HG02938 (cell line): Measurements from ENCODE around the gene HCK.

Experiments used
- ATAC-seq: cut with Tn5 transposase; IDR thresholded peaks from one replicate; pipeline ENCODE4 v1.9.1; 2021; ENCODE audit warnings: mild to moderate bottlenecking, moderate library complexity; ENCODE audit not compliant: unreplicated experiment

The HCK gene

GRCh38 chr20:32057656-32058184 lies 5.7 kb downstream of the HCK start:
- ATAC-seq: no peak

- no peak for ATAC-seq
These were observed 7.1 kb downstream of the HCK start for GRCh38 chr20:32059189-32059588.

GRCh38 chr20:32062776-32063170 lies 10.7 kb downstream of the HCK start:
- no peak for ATAC-seq

GRCh38 chr20:32063695-32064094 lies 11.7 kb downstream of the HCK start:
- ATAC-seq: no peak

- ATAC-seq: no peak
These were observed 12.6 kb downstream of the HCK start for GRCh38 chr20:32064667-32065066.

- ATAC-seq: no peak
These were observed 15.3 kb downstream of the HCK start for GRCh38 chr20:32067234-32067821.

- no peak for ATAC-seq
These were observed 16.1 kb downstream of the HCK start for GRCh38 chr20:32068174-32068573.

GRCh38 chr20:32069711-32070110 lies 17.7 kb downstream of the HCK start:
- ATAC-seq: no peak

GRCh38 chr20:32070282-32070681 lies 18.2 kb downstream of the HCK start:
- no peak for ATAC-seq

GRCh38 chr20:32070690-32071213 lies 18.7 kb downstream of the HCK start:
- ATAC-seq: no peak

- ATAC-seq: no peak
These were observed 19.5 kb downstream of the HCK start for GRCh38 chr20:32071395-32072167.

- ATAC-seq: no peak
These were observed 20.2 kb downstream of the HCK start for GRCh38 chr20:32072168-32072750.

GRCh38 chr20:32075534-32075933 lies 23.5 kb downstream of the HCK start:
- no peak for ATAC-seq

- ATAC-seq: no peak
These were observed 25.1 kb downstream of the HCK start for GRCh38 chr20:32077190-32077589.

- no peak for ATAC-seq
These were observed 26.3 kb downstream of the HCK start for GRCh38 chr20:32078322-32078721.

GRCh38 chr20:32078791-32079190 lies 26.7 kb downstream of the HCK start:
- ATAC-seq: no peak

GRCh38 chr20:32079655-32080109 lies 27.6 kb downstream of the HCK start:
- no peak for ATAC-seq

GRCh38 chr20:32080783-32081182 lies 28.7 kb downstream of the HCK start:
- no peak for ATAC-seq

GRCh38 chr20:32083469-32083868 lies 31.4 kb downstream of the HCK start:
- ATAC-seq: no peak

GRCh38 chr20:32087070-32087469 lies 35.0 kb downstream of the HCK start:
- ATAC-seq: no peak

GRCh38 chr20:32088759-32089158 lies 36.7 kb downstream of the HCK start:
- no peak for ATAC-seq
